ENCODE measurements around the gene UQCRFS1. TPM values are rescaled to one million over a fixed set of nuclear protein-coding genes. Genes with fewer than 3 reads are reported as not detected.

Gene UQCRFS1
- 24.2 and 40.5 TPM in 2 replicates for total RNA-seq

DNA sequence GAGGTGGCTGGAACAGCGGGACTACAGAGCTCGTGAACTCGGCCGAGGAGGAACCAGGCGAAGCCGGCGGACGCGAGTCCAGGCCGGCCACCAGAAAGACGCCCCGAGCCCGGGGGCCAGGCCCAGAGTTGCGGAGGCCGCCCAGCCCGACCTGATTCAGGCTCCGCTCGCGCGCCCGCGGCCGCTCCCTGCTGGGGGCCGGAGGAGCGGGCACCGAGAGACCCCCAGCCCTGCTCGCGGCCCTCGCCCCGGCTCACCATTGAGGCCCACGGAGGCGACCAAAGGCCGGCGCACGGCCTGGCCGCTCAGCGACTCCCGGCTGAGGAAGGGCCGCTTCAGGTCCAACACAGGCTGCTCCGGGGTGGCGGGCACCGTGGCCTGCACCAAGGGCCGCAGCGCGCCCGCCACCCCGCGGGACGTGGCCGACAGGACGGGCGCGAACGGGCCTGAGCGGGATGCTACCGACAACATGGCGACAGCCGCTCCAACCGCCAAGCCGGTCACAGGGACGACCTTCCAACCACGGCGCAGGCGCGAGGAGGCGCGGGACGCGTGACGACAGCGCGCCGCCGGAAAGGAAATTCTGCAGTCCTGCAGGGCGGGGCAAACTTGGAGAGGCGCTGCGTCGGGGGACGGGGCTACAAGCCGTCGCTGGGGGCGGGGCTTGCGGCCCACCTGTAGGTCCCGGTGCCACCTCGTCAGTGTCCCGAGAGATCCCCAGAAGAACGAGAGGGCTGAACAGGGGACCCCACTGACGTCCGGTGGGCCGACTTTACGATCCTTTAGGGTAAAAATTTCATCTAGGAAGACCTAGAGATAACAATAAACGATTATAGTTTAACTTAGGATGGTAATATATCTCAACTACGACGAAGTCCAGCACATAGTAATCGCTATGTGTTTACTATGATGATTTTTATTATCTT is at the start of gene UQCRFS1:
UQCRFS1 (minus strand) TSS at position 504 of the 926 bp plus-strand sequence; CDS start at position 471, 33 bp downstream.

Measured in regular cardiac myocyte (primary cell).